GM18520 (cell line): ENCODE data around the gene POP4.
"Not testable (repeated sequence)": the region's sequence is repeated elsewhere in the genome, so short reads cannot be mapped to it uniquely, and the experiment has no call there.

ENCODE experiments used
- ATAC-seq: cut with Tn5 transposase; IDR thresholded peaks from one replicate; pipeline ENCODE4 v1.9.1; 2021; ENCODE audit not compliant: unreplicated experiment

POP4 gene

DNA sequence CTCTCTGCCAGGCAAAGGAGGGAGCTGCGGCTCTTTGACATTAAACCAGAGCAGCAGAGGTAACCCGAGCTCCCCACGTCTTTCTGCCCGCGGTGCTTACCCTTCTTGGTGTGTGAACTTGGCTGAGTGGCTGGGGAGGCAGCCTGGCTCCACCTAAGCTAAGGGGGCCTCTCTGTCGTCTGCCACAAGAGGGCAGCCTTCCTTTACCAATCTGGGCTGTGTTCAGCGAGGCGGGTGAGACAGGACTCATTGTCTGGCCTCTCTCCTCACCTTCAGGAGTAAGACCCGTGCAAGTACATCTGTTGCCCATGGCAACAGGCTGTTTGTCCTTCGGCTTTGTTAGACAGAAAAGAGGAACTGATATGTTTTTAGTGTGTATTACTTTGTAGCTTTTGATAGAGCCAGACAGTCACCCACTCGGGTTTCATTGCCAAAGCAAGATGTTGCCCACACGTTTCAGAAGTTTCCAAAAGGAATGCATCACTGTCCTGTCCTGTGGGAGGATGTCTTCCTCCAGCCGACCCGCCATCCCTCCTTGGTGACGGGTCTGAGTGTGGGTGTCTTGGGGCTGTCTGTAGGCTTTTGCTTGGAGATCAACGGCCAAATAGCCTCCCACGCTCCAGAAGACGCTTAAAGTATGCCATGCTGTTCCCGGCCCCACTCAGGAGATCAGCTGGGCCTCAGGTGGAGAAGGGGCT is 4.6 kb downstream of the POP4 start:
- peak; percentile 61 for ATAC-seq

DNA sequence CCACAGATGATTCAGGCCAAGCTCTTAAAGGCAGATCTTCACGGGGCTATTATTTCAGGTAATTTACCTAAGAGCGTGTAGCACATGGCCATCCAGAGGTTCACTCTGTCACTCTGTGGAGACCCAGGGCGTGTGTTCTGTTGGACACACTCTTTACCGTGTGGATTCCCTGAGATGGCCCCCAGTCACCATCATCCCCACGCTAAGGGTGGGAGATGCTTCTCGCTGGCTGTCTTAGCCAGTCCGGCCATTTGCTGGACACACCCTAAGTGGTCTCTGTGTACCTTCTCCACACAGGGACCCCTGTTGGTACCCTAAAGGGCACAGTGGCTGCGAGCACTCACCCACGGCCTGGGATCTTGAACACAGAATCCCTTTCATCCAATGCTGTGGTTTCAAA is 6.0 kb downstream of the POP4 start:
- no peak for ATAC-seq

GRCh38 chr19:29612801-29613595 is 6.9 kb downstream of the POP4 start:
- no peak for ATAC-seq

DNA sequence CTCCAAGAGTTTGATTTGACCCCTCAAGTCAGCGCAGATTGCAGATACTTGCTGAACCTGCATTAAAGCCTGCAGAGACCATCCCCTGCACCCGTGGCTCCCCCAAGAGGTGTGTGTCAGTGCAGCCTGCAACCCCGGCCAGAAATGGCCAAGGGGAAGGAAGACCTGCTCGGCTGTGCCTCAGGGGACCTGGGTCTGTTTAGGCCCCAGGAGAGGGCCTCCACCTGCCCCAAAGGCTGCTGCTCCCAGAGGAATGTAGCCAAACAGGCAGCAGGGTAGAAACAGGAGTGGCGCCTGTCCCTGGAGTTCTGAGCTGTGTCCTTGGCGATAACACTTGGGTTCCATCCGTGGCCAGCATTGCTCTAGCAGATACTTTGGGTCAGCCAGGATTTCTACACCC is 8.0 kb downstream of the POP4 start:
- no peak for ATAC-seq

DNA sequence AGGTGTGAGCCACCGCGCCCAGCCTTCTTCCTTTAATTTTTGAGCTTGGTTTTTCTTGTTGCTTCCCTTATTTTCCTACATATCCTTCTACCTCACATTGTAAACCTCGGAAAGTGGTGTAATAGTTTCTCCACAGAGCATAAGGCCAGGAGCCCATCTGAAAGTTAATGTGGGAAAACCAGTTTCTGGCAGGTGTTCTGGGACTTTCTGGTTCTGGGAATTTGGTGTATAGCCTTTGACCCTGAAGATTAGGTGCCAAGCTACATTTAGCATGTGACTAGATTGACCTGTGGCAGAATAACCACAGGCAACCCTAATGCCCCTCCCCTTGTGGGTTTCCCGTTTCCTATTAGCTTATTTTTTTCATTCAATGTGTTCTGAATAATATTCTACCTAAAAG is 8.7 kb downstream of the POP4 start:
- no peak for ATAC-seq

DNA sequence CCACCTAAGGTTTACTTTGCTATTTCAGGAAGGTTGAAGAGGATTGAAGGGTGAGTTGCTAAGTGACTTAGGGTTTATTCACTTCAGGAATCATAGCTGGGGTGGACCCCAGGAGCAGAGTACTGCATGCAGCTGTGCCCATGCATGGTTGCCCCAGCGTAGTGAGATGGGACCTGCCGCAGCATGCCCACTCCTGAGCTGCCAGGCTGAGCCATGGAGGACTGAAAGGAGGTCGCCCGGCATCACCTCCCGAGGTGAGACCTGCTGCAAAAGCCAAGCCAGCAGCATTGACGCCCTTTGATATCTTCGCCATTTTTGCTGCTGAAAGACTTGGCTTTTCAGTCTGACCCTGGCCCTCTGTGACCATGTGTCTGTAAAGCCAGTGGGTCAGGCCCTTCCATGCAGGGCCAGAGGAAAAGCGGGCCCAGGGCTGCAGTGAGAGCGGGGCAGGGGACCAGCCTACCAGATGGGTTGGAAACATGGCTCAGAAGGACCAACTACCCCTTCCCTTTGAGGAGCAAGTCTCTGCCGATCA is 9.9 kb downstream of the POP4 start:
- no peak for ATAC-seq

DNA sequence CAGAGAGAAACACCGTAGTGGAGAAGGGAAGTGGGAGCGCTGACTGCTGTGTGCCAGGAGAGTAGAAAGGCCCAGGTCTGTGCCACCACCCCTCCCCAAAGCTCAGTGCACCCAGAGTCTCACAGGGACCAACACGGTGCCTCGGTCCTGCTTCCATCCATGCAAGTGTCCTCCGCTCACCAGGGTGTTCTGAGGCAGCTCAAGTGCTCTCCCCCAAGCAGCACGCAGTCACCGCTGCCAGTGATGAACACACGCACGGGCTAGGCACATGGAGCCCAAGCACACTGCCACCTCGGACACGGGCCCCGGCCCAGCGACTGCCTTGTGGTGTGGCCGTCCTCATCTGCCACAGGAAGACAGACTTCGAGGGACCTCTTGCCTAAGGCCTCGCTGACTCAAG is 10.5 kb downstream of the POP4 start:
- ATAC-seq: no peak

GRCh38 chr19:29617366-29618266 is 11.5 kb downstream of the POP4 start:
- ATAC-seq: no peak

DNA sequence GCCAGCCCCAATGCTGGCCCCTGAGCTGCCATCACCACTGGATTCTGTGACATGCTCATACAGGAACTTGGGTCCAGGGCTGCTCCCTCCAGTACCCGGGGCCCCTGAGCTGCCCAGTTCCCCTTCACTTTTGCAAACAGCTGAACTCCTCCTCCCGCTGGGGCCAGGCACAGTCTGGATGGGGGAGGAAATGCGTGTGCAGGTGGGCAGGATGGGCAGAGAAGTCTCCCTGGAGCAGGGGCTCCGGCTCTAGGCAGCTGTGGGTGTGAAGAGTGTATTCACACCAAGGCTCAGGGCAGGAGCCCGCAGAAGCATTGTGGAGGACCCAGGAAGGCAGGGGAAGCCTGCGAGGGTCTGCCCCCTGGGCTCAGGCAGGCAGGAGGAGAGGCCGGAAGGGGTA is 12.4 kb downstream of the POP4 start:
- ATAC-seq: no peak

DNA sequence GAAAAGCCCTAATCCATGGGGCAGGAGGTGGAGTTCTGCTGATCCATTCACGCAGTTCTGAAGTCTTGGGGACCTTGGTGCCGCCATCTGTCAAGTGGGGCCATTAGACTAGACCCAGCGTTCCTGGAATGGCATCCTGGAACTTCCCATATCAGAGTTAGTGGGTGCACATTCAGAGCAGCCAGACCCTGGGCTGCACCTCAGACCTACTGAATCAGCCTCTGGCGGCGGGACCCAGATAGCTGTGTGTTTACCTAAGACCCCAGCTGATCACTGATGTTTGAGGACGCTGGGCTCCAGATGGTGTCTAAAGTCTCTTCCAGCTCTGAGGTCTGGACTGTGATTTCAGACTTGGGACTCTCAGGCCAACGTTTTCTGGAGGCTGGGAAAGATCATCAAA is 12.8 kb downstream of the POP4 start:
- ATAC-seq: no peak

DNA sequence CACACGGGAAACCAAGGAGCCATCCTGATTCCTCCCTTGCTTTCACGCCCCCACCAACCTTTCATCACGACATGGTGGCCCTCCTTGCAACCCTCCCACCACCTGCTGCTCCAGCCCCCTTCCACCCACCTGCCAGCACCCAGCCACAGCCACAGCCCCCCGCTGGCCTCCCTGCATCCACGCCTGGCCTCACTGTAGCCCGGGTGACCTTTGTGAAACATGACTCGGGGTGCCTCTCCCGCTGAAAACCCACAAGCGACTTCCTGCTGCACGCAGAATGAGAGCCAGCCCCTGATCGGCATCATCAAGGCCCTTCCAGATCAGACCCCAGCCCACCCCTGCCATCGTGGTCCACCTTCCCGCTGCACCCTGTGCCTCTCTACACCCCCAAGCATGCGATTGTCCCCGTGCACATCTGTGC is 14.9 kb downstream of the POP4 start:
- ATAC-seq: no peak

GRCh38 chr19:29622166-29623070 is 16.3 kb downstream of the POP4 start:
- ATAC-seq: no peak

GRCh38 chr19:29623726-29624488 is 17.8 kb downstream of the POP4 start:
- ATAC-seq: peak; percentile 69

DNA sequence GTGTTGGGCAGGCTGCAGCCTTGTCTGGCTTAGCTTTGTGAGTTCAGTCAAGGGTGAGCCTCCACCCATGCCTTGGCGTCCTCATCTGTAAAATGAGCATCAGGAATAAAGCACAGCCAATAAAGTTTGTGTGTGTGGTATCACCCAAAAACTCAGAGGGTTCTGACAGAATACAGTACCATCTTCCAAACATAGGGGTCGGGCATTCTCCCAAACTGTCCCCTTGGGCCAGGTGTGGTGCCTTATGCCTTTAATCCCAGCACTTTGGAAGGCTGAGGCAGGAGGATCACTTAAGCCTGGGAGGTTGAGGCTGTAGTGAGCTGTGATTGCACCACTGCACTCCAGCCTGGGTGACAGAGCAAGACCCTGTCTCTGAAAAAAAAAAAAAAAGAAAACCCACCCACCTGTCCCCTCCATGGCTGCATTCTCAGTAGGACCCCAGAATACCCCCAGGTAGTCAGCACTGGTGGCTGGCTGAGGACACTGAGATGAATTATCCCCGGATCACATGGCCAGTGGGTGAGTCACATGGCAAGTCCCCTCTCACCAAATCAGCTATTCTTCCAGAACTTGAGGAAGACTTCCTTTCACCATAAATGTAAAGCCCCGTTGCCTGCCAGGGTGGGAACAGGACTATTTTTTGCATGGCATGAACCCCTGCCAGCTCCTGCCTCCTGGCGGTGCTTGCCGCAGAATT is 18.6 kb downstream of the POP4 start:
- ATAC-seq: no peak

GRCh38 chr19:29625186-29625651 is 19.1 kb downstream of the POP4 start:
- ATAC-seq: no peak

DNA sequence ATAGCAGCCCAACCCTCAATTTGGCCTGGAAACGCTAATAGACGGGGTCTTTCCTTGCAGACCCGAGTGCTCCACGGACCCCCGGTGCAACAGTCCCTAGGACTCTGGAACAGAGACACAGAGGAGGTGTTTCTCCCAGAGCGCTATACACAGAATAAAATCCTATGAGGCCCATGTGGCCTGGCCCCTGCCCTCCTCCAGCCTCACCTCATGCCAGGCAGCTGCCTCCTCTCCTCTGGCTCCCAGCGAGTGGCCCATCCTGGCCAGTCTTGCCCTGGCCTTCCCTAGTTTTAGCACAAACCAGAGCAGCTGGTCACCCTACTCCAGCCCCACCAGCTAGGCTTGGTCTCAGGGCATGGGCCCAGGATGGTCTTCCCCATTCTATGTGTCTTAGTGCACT is 20.3 kb downstream of the POP4 start:
- ATAC-seq: no peak

DNA sequence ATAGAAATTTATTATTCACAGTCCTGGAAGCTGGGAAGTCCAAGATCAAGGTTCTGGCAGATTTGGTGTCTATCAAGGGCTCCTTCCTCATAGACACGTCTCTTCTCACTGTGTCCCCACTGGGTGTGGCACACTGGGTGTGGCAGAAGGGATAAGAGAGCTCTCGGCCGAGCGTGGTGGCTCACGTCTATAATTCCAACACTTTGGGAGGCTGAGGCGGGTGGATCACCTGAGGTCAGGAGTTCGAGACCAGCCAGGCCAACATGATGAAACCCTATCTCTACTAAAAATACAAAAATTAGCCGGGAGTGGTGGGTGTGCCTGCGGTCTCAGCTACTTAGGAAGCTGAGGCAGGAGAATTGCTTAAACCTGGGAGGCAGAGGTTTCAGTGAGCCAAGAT is 20.7 kb downstream of the POP4 start:
- ATAC-seq: not testable (repeated sequence)

GRCh38 chr19:29628661-29629385 is 22.7 kb downstream of the POP4 start:
- ATAC-seq: no peak
